Measurements from ENCODE around the gene KCNIP1.

Gene KCNIP1

DNA sequence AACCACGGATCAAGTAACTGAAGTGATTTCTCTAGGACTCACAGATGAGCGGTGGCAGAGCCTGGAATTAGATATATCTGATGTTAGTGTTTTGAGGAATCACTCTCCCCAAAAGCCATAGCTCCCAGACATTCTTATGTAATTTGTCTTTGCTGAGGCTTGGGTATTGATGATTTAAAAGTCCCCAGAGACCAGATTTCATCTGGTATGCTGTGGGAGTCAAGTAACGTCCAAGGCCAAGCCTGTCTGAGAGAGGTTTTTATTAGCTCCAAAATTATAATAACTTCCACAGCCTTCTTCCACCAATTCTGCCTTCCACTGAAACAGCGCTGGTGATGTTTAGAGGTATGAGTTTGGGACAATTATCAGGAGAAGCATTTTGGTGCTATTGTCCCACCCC lies 21.3 kb upstream of the KCNIP1 start:
- in situ Hi-C loops (cut with HindIII; ENCODE audit: low sequenced_read_pairs), result no loop called here

GRCh38 chr5:170483701-170484458 lies 19.9 kb upstream of the KCNIP1 start:
- in situ Hi-C loops (cut with HindIII; ENCODE audit: low sequenced_read_pairs), result no loop called here

DNA sequence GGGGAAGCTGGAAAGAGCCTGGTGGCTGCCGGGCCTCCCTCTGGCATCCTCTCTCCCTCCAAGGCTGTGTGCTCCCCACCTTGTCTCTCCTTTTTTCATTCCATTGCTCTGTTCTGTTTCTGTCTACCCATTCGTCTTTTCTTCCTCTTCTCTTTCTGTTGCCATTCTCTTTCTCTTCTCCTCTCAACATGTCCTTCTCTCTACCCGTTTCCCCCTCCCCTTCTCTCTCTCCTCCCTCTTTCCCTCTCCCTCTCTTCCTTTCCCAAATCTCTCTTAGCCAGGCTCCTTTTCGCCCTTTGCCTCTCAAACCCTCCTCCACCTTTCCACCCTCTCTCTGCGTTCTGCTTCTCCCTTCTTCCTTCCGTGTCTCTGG lies 19.4 kb upstream of the KCNIP1 start:
- in situ Hi-C loops (cut with HindIII; ENCODE audit: low sequenced_read_pairs), result no loop called here

DNA sequence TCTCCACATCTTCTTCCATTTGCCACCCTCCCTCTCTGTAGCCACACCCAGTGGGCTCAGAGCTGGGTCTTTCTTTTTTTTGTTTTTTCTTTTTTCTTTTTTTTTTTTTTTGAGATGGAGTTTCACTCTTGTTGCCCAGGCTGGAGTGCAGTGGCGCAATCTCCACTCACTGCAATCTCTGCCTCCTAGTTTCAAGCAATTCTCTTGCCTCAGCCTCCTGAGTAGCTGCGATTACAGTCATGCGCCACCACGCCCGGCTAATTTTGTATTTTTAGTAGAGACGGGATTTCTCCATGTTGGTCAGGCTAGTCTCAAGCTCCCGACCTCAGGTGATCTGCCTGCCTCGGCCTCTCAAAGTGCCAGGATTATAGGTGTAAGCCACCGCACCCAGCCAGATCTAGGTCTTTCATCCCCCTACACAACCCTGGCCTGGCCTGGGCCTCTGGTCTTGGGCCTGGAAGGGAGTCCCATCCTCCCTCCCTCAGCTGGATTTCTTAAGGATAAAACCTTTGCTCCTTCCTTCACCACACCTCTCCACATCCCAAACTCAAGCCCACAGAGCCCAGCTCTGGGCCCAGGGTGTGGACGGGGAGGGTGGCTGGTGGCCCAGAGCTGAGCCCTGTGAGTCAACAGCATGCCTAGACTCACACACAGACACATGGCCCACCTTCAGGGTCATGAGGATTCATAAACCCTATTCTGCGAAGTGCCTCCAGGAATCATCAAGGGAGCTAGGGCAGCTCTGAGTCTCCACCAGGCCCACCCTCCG lies 18.8 kb upstream of the KCNIP1 start:
- in situ Hi-C loops (cut with HindIII; ENCODE audit: low sequenced_read_pairs), result no loop called here

DNA sequence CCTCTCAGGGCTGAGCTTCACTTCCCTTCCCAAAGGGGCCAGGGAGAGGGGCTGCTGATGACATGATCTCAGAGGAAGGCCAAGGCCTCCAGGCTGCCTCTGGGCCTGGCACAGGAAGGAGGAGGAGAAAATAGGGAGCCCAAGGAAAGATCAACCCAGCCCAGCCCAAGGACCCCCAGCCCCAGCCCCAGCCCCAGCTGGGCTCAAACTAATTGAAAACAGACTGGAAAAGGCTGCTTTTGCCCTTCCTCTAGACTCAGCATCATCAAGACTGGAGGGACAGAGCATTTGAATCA lies 18.3 kb upstream of the KCNIP1 start:
- in situ Hi-C loops (cut with HindIII; ENCODE audit: low sequenced_read_pairs), result no loop called here

GRCh38 chr5:170486371-170486770 lies 17.4 kb upstream of the KCNIP1 start:
- in situ Hi-C loops (cut with HindIII; ENCODE audit: low sequenced_read_pairs), result no loop called here

- in situ Hi-C loops (cut with HindIII; ENCODE audit: low sequenced_read_pairs), result no loop called here
Observed at GRCh38 chr5:170488570-170488969, 15.2 kb upstream of the KCNIP1 start.

GRCh38 chr5:170489199-170489598 lies 14.6 kb upstream of the KCNIP1 start:
- in situ Hi-C loops (cut with HindIII; ENCODE audit: low sequenced_read_pairs), result no loop called here

- in situ Hi-C loops (cut with HindIII; ENCODE audit: low sequenced_read_pairs), result loop anchor here (5.0 kb wide), 1 partner anchor 97 kb away; no protein-coding TSS in a partner anchor
Observed at GRCh38 chr5:170490381-170490780, 13.4 kb upstream of the KCNIP1 start.

GRCh38 chr5:170491479-170491878 lies 12.3 kb upstream of the KCNIP1 start:
- in situ Hi-C loops (cut with HindIII; ENCODE audit: low sequenced_read_pairs), result loop anchor here (5.0 kb wide), 1 partner anchor 96 kb away; no protein-coding TSS in a partner anchor

DNA sequence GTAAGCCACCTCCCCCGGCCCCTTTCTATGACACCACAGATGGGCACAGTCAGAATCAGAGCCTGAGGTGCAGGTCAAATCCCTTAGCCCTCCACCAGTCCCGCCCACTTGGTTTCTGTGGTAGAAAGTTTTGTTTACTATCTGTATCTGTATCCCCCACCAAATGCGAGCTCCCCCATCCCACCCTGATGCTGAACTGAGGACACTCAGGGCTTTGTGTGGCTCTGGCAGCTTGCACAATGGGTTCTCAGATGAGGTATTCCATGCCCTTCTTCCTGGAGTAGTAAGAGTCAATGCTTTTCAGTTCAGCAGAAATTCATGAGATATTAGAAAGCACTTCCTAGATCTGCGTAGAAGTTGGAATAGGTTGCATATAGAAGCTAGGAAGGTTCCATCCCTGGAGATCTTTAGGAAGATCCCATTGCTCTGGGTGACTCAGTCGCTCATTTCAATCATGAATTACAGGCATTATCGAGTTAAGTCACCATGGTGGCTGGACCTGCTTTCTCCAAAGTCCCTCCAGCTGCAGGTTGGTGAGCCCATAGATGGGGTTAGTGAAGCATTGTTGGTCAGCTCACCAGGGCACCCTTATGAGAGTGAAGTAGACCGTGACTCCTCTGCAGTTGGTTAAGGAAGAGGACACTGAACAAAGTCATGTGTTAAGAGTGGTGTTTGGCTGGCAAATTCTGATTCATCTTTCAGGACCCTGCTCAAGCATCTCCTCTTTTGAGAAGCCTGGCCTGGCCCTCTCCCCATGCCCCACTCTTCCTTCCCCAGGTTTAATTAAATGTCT lies 10.6 kb upstream of the KCNIP1 start:
- in situ Hi-C loops (cut with HindIII; ENCODE audit: low sequenced_read_pairs), result loop anchor here (5.0 kb wide), 1 partner anchor 94 kb away; no protein-coding TSS in a partner anchor

DNA sequence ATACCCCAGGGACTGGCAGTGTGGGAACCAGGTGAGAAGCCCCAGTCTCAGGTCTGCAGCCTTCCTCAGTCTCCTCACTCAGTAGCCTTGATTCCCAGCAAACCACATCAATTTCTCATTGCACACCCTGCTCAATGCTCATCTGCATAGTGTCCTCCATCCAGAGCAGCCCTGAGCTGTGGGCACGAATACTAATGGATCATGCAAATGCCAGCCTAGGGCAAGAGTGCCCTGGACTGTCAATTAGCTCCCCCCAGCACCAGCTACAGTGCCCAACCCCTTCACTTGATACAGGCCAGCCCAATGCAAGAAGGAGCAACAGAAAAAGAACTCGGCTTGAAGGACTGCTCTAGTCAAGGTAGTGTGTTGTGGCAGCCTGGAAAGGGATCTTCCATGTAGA lies 9.8 kb upstream of the KCNIP1 start:
- in situ Hi-C loops (cut with HindIII; ENCODE audit: low sequenced_read_pairs), result loop anchor here (5.0 kb wide), 1 partner anchor 93 kb away; no protein-coding TSS in a partner anchor

- in situ Hi-C loops (cut with HindIII; ENCODE audit: low sequenced_read_pairs), result no loop called here
Observed at GRCh38 chr5:170495825-170496661, 7.8 kb upstream of the KCNIP1 start.

DNA sequence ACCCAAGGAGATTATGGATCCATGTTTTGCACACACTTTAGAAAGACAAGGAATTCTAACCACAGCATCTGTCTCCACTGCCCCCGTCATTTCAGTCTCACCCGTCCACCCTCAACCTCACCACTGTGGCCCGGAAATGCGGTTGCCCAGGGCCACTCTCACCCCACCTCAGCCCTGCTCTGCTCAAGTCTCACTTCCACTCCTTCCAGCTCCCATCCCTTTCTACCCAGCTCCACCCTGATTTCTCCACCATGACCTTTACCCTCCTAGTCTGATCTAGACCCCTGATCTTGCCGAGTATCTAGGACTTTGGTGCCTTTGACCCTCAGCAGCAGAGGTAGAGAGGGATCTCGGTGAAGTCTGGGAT lies 7.2 kb upstream of the KCNIP1 start:
- in situ Hi-C loops (cut with HindIII; ENCODE audit: low sequenced_read_pairs), result no loop called here

DNA sequence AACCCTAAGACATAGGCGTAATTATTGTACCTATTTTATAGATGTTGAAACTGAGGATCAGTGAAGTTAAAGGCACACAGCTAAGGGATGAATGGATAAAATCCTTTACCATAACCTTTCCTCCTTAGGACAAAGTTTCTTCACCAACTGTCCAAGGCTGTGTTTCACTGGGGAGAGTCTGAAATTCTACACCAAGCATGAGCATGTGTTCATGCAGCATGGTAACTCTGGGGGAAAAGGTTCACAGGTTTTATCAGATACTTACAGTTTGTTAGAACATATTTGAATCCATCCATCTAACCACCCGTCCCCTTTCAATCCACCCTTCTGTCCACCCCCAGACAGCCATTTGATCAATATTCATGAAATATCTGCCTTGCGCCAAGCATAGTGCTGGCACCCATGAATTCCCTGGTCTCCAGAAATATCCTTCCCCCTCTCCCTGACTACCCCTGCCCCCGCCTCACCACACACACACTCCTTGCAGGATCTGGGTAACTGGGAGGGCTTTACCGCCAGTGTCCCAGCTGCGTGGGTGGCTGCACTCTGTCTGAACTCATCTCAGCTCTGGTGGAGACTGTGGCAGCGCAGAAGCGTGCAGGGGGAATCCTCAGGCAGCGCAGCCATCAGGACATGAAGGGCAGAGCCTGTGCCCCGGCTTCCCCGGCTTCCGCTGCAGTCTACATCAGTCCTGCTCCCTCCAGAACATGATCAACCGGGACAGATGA lies 6.3 kb upstream of the KCNIP1 start:
- in situ Hi-C loops (cut with HindIII; ENCODE audit: low sequenced_read_pairs), result no loop called here

DNA sequence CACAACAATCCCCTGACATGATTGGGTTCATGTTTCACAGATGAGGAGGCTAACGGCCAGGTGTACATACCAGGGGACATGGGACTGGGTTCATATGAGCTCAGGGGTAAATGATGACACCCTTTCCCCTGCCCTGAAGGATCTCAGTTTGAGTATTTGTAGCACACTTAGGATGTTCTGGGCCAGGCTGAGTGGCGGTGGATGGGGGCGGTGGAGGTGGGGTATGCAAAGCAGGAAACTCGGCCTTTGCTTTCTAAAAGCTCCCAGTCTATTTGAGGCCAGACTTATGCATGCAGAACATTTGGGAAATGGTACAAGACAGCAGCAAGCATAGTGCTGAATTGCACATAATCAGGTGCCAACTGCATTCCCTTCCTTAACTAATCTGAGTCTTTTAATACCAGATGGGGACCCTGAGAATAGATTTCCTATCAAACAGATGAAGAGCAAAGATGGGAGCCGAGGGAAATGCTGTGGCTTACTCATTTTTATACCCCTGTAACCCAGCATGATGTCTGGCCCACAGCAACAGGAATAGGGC lies 4.9 kb upstream of the KCNIP1 start:
- in situ Hi-C loops (cut with HindIII; ENCODE audit: low sequenced_read_pairs), result no loop called here

- in situ Hi-C loops (cut with HindIII; ENCODE audit: low sequenced_read_pairs), result no loop called here
Observed at GRCh38 chr5:170499621-170500020, 4.2 kb upstream of the KCNIP1 start.

DNA sequence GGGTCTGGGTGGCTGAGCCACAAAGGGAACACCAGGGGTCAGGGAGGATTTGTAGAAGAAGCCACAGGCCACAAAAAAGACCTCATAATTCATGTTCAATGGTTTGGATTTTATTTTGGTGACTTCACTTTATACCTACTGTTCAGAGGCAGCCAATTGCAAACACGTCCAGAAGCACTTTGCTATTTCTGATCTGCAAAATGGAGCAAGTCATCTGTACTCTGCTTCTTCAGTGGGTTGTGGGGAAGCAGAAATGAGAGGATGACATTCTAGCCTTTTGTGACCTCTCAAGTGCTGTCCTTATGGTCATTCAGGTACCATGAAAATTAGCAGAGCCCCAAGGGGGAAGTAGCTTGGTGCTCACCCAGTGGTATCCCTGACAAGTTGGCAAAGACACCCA lies 2.5 kb upstream of the KCNIP1 start:
- in situ Hi-C loops (cut with HindIII; ENCODE audit: low sequenced_read_pairs), result no loop called here

- in situ Hi-C loops (cut with HindIII; ENCODE audit: low sequenced_read_pairs), result no loop called here
Observed at GRCh38 chr5:170501931-170502330, 1.9 kb upstream of the KCNIP1 start.
